Activated CD4-positive, alpha-beta T cell treated with anti-CD3 and anti-CD28 coated beads for 36 hours (primary cell): Measurements from ENCODE around the gene GBE1. TPM values are rescaled to one million over a fixed set of nuclear protein-coding genes. Genes with fewer than 3 reads are reported as not detected.

ENCODE experiments used
- ATAC-seq: fragments of 200-7000 bp; cut with Tn5 transposase; one replicate; pipeline ENCODE4 v1.10.0; 2021; ENCODE audit warnings: mild to moderate bottlenecking, moderate library complexity
- CTCF ChIA-PET: fragments of 350-600 bp; sonication (Branson Sonifier 250); formaldehyde crosslinking; loops from one replicate; lab custom pipeline; 2021; ENCODE audit warnings: antibody characterized with exemption; lab: Charles Lee
- POLR2A ChIA-PET: fragments of 350-600 bp; sonication (Branson Sonifier 250); formaldehyde crosslinking; loops from one replicate; lab custom pipeline; 2021; ENCODE audit warnings: antibody characterized with exemption, inconsistent platforms; lab: Charles Lee
- DNase-seq: peaks from one replicate; pipeline ENCODE4 v3.0.0-alpha.2; 2020
- H3K27ac Mint-ChIP-seq: one replicate; pipeline ENCODE4 v1.8.0; 2021; ENCODE audit warnings: mixed read lengths
- H3K27me3 Mint-ChIP-seq: one replicate; pipeline ENCODE4 v1.8.0; 2021; ENCODE audit warnings: mixed read lengths
- H3K36me3 Mint-ChIP-seq: one replicate; pipeline ENCODE4 v1.8.0; 2021; ENCODE audit warnings: low read depth, mixed read lengths
- H3K4me1 Mint-ChIP-seq: one replicate; pipeline ENCODE4 v1.8.0; 2021; ENCODE audit warnings: mixed read lengths
- H3K4me3 Mint-ChIP-seq: one replicate; pipeline ENCODE4 v1.8.0; 2021; ENCODE audit warnings: mild to moderate bottlenecking, moderate library complexity, mixed read lengths
- H3K9me3 Mint-ChIP-seq: one replicate; pipeline ENCODE4 v1.8.0; 2021; ENCODE audit warnings: low read depth, mixed read lengths
- intact Hi-C, 2 experiments: fragments of 100-400 bp; cut with DNase I in 1 of 2; cut with micrococcal nuclease in 1 of 2; formaldehyde crosslinking; loops; one replicate each; pipeline versions ENCODE4 v1.14.2 to v1.15.1; 2022 to 2024; cut with DNase I, micrococcal nuclease
- total RNA-seq, 2 experiments: library from RNA; stranded (reverse); gene quantifications; one replicate each; pipeline ENCODE4 v1.2.3, GENCODE V29; 2021

GBE1 gene
- total RNA-seq, 2 experiments from 2014 or later = 40.1 to 59.5 TPM

DNA sequence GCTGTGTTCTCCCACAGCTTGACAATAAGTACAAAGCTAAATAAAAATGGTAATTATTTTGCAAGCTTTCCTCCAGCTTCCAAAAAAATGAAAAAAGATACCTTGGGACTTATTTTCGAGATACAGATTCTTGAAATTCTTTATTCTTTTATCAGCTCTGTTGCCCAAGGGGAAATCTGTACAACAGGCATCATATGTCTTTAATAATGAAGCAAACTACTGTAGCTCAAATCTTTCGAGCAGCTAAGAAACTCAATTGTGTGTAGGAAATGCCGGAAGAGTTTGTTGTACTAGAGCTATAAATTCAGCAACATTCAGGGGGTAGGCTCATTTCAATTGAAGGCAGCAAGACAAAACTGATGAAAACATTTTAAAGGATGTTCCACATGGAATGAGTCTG is 297.7 kb downstream of the GBE1 start:
- Mint-ChIP-seq H3K36me3 (no peaks in the 10 kb centered on the region), H3K27ac (no peak overlapping the region), H3K4me3 (no peak overlapping the region), H3K27me3 (no peaks in the 10 kb centered on the region), H3K4me1 (no peaks in the 10 kb centered on the region), H3K9me3 (no peaks in the 10 kb centered on the region)
- no peak for ATAC-seq
- intact Hi-C loops = no loop called here
- CTCF ChIA-PET = no interaction called here
- no peak for DNase-seq
- POLR2A ChIA-PET = no interaction called here

- Mint-ChIP-seq H3K4me3 (no peak overlapping the region), H3K36me3 (no peaks in the 10 kb centered on the region), H3K27me3 (no peaks in the 10 kb centered on the region), H3K9me3 (no peaks in the 10 kb centered on the region), H3K27ac (no peak overlapping the region), H3K4me1 (no peaks in the 10 kb centered on the region)
- ATAC-seq (no peak), DNase-seq (no peak)
- CTCF ChIA-PET = no interaction called here
- POLR2A ChIA-PET = no interaction called here
- intact Hi-C loops = no loop called here
Measured at GRCh38 chr3:81462921-81463320, 298.5 kb downstream of the GBE1 start.

- intact Hi-C loops = no loop called here
- H3K27ac Mint-ChIP-seq = no peak overlapping the region
Measured at GRCh38 chr3:81459733-81460132, 301.7 kb downstream of the GBE1 start.

DNA sequence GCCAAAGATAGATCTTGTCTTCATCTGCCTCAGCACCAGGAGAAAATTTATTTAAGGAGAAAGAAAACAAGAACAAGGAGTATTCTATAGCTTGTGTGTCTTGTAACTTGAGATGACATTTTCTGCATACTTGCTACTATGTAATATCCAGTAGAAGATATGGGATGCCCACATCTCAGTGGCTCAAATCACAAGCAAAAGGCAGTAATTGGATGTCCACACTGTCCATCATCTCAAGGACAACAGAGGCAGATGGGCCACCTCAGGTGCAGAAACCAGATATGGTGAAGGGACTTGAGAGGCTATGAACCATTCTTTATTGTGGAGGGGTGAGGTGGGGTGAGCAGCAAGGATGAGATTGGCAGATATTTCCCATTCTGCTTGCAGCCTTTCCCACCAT is 309.0 kb downstream of the GBE1 start:
- no peaks in the 10 kb centered on the region for H3K9me3 Mint-ChIP-seq
- H3K4me1 Mint-ChIP-seq = no peaks in the 10 kb centered on the region
- CTCF ChIA-PET = no interaction called here
- POLR2A ChIA-PET = no interaction called here
- no peak overlapping the region for H3K4me3 Mint-ChIP-seq
- H3K27ac Mint-ChIP-seq = no peak overlapping the region
- DNase-seq (no peak), ATAC-seq (no peak)
- H3K36me3 Mint-ChIP-seq = no peaks in the 10 kb centered on the region
- no peaks in the 10 kb centered on the region for H3K27me3 Mint-ChIP-seq
- intact Hi-C loops = no loop called here

More at GRCh38 chr3:81459733-81460132, 301.7 kb downstream of the GBE1 start:
- Mint-ChIP-seq H3K27me3 (no peaks in the 10 kb centered on the region), H3K9me3 (no peaks in the 10 kb centered on the region), H3K4me3 (no peak overlapping the region), H3K36me3 (no peaks in the 10 kb centered on the region), H3K4me1 (no peaks in the 10 kb centered on the region)
- ChIA-PET POLR2A (no interaction called here), CTCF (no interaction called here)
- DNase-seq (no peak), ATAC-seq (no peak)

- ATAC-seq = no peak
- POLR2A ChIA-PET = no interaction called here
- intact Hi-C loops = no loop called here
- Mint-ChIP-seq H3K36me3 (no peaks in the 10 kb centered on the region), H3K4me1 (no peaks in the 10 kb centered on the region), H3K9me3 (no peaks in the 10 kb centered on the region), H3K4me3 (no peak overlapping the region), H3K27ac (no peak overlapping the region), H3K27me3 (no peaks in the 10 kb centered on the region)
- DNase-seq = no peak
- CTCF ChIA-PET = interaction anchor here (0.6 kb wide), 1 partner anchor 1388 kb away, joined by 3 read pairs; no protein-coding TSS in a partner anchor
Measured at GRCh38 chr3:81451611-81452010, 309.8 kb downstream of the GBE1 start.

DNA sequence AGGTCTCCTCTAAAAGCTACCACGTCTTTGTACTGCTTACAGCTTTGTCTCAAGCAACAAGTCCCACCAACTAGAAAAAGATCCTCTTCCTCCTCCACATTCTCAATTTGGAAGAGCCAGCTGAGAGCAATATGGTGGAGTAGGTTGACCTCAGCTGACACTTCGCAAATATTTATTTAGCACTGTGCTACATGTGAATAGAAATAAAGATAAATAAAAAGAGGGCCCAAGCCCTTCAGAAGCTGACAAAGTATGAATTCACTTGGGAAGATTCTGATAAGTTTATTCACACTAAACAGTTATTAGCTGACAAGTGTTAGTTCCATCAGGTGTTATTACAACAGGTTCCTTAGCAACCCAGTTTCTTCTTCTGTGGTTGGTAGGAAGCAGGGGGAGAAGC is 310.3 kb downstream of the GBE1 start:
- no peaks in the 10 kb centered on the region for H3K36me3 Mint-ChIP-seq
- intact Hi-C loops = no loop called here
- no peak overlapping the region for H3K27ac Mint-ChIP-seq
- CTCF ChIA-PET = interaction anchor here (0.6 kb wide), 1 partner anchor 1389 kb away, joined by 3 read pairs; no protein-coding TSS in a partner anchor
- H3K4me1 Mint-ChIP-seq = no peaks in the 10 kb centered on the region
- no peaks in the 10 kb centered on the region for H3K9me3 Mint-ChIP-seq
- ATAC-seq (no peak), DNase-seq (no peak)
- H3K27me3 Mint-ChIP-seq = no peaks in the 10 kb centered on the region
- POLR2A ChIA-PET = no interaction called here
- H3K4me3 Mint-ChIP-seq = no peak overlapping the region

- H3K27ac Mint-ChIP-seq = no peak overlapping the region
- no peaks in the 10 kb centered on the region for H3K9me3 Mint-ChIP-seq
- CTCF ChIA-PET = no interaction called here
- H3K27me3 Mint-ChIP-seq = no peaks in the 10 kb centered on the region
- no peaks in the 10 kb centered on the region for H3K36me3 Mint-ChIP-seq
- POLR2A ChIA-PET = no interaction called here
- ATAC-seq = no peak
- H3K4me3 Mint-ChIP-seq = no peak overlapping the region
- intact Hi-C loops = no loop called here
- no peaks in the 10 kb centered on the region for H3K4me1 Mint-ChIP-seq
- no peak for DNase-seq
Measured at GRCh38 chr3:81446806-81447205, 314.6 kb downstream of the GBE1 start.

- Mint-ChIP-seq H3K4me3 (no peak overlapping the region), H3K27me3 (no peaks in the 10 kb centered on the region), H3K36me3 (no peaks in the 10 kb centered on the region), H3K27ac (no peak overlapping the region), H3K9me3 (no peaks in the 10 kb centered on the region), H3K4me1 (no peaks in the 10 kb centered on the region)
- intact Hi-C loops = no loop called here
- ChIA-PET CTCF (no interaction called here), POLR2A (no interaction called here)
- no peak for ATAC-seq
- DNase-seq = no peak
Measured at GRCh38 chr3:81445712-81446111, 315.7 kb downstream of the GBE1 start.

GRCh38 chr3:81444817-81445460 is 316.5 kb downstream of the GBE1 start:
- POLR2A ChIA-PET = no interaction called here

GRCh38 chr3:81443958-81444357 is 317.5 kb downstream of the GBE1 start:
- Mint-ChIP-seq H3K27ac (no peak overlapping the region), H3K9me3 (peaks cover 1% of the 10 kb centered on the region), H3K4me3 (no peak overlapping the region), H3K36me3 (no peaks in the 10 kb centered on the region), H3K4me1 (no peaks in the 10 kb centered on the region), H3K27me3 (no peaks in the 10 kb centered on the region)
- ATAC-seq (no peak), DNase-seq (no peak)
- intact Hi-C loops = no loop called here
- CTCF ChIA-PET = no interaction called here
- POLR2A ChIA-PET = no interaction called here

More at GRCh38 chr3:81444817-81445460, 316.5 kb downstream of the GBE1 start:
- no peak for ATAC-seq
- intact Hi-C loops = no loop called here
- Mint-ChIP-seq H3K4me3 (no peak overlapping the region), H3K36me3 (no peaks in the 10 kb centered on the region), H3K27me3 (no peaks in the 10 kb centered on the region), H3K27ac (no peak overlapping the region), H3K9me3 (no peaks in the 10 kb centered on the region), H3K4me1 (no peaks in the 10 kb centered on the region)
- CTCF ChIA-PET = no interaction called here
- DNase-seq = no peak

DNA sequence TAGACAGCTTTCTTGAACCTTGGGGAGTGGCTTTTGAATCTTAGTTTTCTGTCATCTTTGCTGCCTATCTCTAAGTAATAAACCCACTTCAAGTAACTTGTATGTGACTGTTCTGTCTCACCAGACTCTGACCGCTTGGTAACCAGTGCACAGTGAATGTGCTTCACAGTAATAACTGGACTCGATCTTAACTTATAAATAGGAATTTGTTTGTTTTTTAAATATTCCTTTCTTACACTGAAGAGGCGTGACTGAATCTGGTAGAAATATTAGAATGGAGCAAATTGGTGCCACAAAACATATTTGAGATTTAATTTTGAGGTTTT is 318.0 kb downstream of the GBE1 start:
- CTCF ChIA-PET = no interaction called here
- H3K27me3 Mint-ChIP-seq = no peaks in the 10 kb centered on the region
- H3K9me3 Mint-ChIP-seq = peaks cover 1% of the 10 kb centered on the region
- H3K27ac Mint-ChIP-seq = no peak overlapping the region
- intact Hi-C loops = no loop called here
- POLR2A ChIA-PET = no interaction called here
- H3K4me3 Mint-ChIP-seq = no peak overlapping the region
- no peaks in the 10 kb centered on the region for H3K36me3 Mint-ChIP-seq
- no peak for DNase-seq
- ATAC-seq = no peak
- no peaks in the 10 kb centered on the region for H3K4me1 Mint-ChIP-seq

GRCh38 chr3:81442758-81443456 is 318.5 kb downstream of the GBE1 start:
- ChIA-PET POLR2A (no interaction called here), CTCF (no interaction called here)
- DNase-seq = no peak
- Mint-ChIP-seq H3K27ac (no peak overlapping the region), H3K36me3 (no peaks in the 10 kb centered on the region), H3K27me3 (no peaks in the 10 kb centered on the region), H3K9me3 (peaks cover 1% of the 10 kb centered on the region), H3K4me3 (no peak overlapping the region), H3K4me1 (no peaks in the 10 kb centered on the region)
- intact Hi-C loops = no loop called here
- ATAC-seq = no peak
